Measurements from ENCODE around the gene CPSF3. TPM values are rescaled to one million over a fixed set of nuclear protein-coding genes. Genes with fewer than 3 reads are reported as not detected.

The CPSF3 gene
- total RNA-seq, 1 donor from 2014 or later: 24.9 TPM

DNA sequence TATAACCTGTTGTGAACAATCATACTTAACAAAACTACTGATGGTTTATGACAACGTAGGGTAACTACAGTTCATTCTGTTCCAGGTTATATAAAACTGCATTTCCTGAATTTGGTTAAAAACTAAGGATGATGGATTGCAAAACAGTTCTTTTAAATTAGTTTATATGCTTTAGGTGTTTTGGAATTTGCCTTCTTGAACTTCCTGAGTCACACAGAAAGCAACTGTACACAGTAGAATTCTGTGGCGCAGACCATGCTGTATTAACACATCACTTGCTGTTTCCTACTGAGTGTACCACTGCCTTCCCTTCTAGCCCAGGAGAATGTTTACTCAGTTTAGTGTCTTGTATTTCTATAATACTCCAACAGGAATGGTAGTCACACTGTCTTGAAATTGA is 19.5 kb upstream of the CPSF3 start:
- Mint-ChIP-seq H3K36me3 (ENCODE audit: low read depth) (peaks cover 20% of the 10 kb centered on the region), H3K4me1 (ENCODE audit: low read depth) (peaks cover 34% of the 10 kb centered on the region), H3K9me3 (ENCODE audit: low read depth) (no peaks in the 10 kb centered on the region), H3K4me3 (ENCODE audit: unreplicated experiment) (no peak overlapping the region), H3K27ac (ENCODE audit: unreplicated experiment) (no peak overlapping the region), H3K27me3 (ENCODE audit: low read depth) (no peaks in the 10 kb centered on the region)
- no peak for DNase-seq (ENCODE audit: low spot score)
- TF ChIP-seq, protein P1, sequence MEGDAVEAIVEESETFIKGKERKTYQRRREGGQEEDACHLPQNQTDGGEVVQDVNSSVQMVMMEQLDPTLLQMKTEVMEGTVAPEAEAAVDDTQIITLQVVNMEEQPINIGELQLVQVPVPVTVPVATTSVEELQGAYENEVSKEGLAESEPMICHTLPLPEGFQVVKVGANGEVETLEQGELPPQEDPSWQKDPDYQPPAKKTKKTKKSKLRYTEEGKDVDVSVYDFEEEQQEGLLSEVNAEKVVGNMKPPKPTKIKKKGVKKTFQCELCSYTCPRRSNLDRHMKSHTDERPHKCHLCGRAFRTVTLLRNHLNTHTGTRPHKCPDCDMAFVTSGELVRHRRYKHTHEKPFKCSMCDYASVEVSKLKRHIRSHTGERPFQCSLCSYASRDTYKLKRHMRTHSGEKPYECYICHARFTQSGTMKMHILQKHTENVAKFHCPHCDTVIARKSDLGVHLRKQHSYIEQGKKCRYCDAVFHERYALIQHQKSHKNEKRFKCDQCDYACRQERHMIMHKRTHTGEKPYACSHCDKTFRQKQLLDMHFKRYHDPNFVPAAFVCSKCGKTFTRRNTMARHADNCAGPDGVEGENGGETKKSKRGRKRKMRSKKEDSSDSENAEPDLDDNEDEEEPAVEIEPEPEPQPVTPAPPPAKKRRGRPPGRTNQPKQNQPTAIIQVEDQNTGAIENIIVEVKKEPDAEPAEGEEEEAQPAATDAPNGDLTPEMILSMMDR (IDR thresholded peaks at IDR 0.05): no peak

DNA sequence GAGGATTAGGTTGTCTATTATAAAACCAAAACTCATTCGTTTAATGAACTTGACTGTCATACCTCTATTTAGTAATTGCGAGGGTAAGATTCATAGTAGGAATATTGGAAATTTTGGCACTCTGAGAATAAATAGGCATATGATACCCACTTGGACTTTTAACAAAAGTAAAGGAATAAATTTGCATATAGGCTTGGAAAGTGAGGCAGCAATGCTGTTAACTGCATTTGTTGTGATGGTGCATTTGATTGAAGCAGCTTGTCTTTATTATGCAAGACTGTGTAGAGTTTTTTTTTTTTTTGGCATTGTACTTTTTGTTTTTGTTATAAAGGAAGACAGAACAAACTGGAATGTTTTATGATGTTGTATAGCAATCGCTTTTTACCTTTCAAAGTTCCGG is 19.0 kb upstream of the CPSF3 start:
- TF ChIP-seq, protein P1 (IDR thresholded peaks at IDR 0.05): no peak
- DNase-seq (ENCODE audit: low spot score): no peak
- Mint-ChIP-seq H3K4me1 (ENCODE audit: low read depth) (peaks cover 30% of the 10 kb centered on the region), H3K9me3 (ENCODE audit: low read depth) (no peaks in the 10 kb centered on the region), H3K4me3 (ENCODE audit: unreplicated experiment) (no peak overlapping the region), H3K27me3 (ENCODE audit: low read depth) (no peaks in the 10 kb centered on the region), H3K36me3 (ENCODE audit: low read depth) (peaks cover 20% of the 10 kb centered on the region), H3K27ac (ENCODE audit: unreplicated experiment) (no peak overlapping the region)

DNA sequence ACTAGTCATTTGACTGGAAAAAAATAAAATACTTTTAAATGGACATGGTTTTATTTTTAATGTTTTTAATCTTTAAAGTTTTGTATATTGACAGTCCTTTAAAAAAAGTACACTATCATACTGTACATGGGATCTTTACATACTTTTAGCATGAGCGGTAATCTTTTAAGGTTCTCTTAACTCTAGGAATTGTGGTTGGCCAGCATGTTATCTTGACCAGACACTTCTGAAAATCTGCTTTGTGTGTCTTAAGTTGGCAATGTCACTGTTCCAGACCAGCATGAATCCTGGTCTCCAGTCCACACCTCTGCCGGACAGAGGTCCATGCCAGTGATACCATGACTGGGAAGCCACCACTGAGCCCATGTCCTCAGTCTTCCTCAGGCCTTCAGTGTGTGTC is 17.8 kb upstream of the CPSF3 start:
- Mint-ChIP-seq H3K9me3 (ENCODE audit: low read depth) (no peaks in the 10 kb centered on the region), H3K36me3 (ENCODE audit: low read depth) (peaks cover 23% of the 10 kb centered on the region), H3K27me3 (ENCODE audit: low read depth) (no peaks in the 10 kb centered on the region), H3K27ac (ENCODE audit: unreplicated experiment) (peak overlapping the region; percentile 36), H3K4me1 (ENCODE audit: low read depth) (peaks cover 33% of the 10 kb centered on the region), H3K4me3 (ENCODE audit: unreplicated experiment) (no peak overlapping the region)
- TF ChIP-seq, protein P1 (IDR thresholded peaks at IDR 0.05): no peak
- no peak for DNase-seq (ENCODE audit: low spot score)

DNA sequence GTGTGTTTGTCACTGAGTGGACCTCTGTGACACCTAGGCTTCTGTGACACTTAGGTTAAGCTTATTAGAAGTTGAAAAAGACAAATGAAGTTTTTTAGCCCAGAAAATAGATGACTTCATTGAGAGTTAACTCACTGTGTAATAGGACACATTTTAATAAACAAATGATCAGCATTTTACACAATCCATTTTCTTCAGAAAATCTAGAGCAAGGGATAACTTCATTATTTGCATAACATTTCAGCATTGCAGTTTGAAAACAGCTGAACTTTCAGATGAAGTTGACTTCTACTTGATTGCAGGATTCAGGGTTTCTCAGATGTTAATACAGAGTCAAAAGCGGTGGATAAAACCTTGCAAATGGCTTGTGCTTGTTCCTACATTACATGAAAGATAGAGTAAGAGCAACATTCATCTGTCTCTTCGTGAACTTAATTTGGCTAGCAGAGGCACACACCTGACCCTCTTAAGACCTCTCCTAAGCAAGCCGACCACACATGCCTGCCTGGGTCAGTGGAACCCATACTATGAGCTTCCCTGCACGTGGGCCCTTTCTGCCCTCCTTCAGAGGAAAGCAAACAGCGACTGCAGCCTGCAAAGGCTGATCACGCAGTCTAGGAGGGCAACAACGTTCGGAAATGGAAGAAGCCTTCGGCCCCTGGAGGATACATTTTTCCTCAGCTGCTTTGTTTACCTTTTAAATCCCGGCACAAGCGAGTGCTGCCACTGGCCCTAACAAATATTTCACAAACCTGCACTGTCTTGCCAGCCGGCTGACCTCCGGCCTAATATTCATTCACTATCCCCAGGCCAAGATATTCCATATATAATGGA is 16.7 kb upstream of the CPSF3 start:
- Mint-ChIP-seq H3K4me3 (ENCODE audit: unreplicated experiment) (no peak overlapping the region), H3K36me3 (ENCODE audit: low read depth) (peaks cover 22% of the 10 kb centered on the region), H3K27me3 (ENCODE audit: low read depth) (no peaks in the 10 kb centered on the region), H3K4me1 (ENCODE audit: low read depth) (peaks cover 33% of the 10 kb centered on the region), H3K9me3 (ENCODE audit: low read depth) (no peaks in the 10 kb centered on the region), H3K27ac (ENCODE audit: unreplicated experiment) (no peak overlapping the region)
- TF ChIP-seq, protein P1 (IDR thresholded peaks at IDR 0.05): no peak
- DNase-seq (ENCODE audit: low spot score): no peak

DNA sequence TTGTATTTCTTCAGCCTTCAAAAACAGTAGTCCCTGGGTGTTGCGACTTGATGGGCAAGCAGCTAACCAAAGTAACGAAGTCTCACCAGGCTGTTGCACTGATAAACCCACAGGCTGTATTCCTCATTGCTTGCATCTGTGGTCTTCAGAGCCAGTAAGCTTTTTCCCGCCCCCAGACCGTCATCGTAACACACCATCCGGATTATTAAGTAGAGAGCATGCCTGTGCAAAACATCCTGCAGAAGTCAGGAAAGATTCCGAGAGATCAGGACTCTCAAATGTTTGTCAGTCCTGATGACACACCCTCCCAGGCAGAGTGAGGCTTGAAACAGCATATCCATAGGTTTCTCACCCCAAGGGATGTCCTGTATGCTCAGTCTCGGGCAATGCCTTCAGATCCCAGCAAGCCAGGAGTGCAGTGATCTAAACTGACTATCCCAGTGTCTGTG is 16.1 kb upstream of the CPSF3 start:
- Mint-ChIP-seq H3K4me3 (ENCODE audit: unreplicated experiment) (no peak overlapping the region), H3K4me1 (ENCODE audit: low read depth) (peaks cover 33% of the 10 kb centered on the region), H3K36me3 (ENCODE audit: low read depth) (peaks cover 26% of the 10 kb centered on the region)

More for the DNA sequence above, 16.1 kb upstream of the CPSF3 start:
- no peak overlapping the region for H3K27ac Mint-ChIP-seq (ENCODE audit: unreplicated experiment)
- no peaks in the 10 kb centered on the region for H3K9me3 Mint-ChIP-seq (ENCODE audit: low read depth)
- no peak for DNase-seq (ENCODE audit: low spot score)
- TF ChIP-seq, protein P1 (IDR thresholded peaks at IDR 0.05): no peak
- no peaks in the 10 kb centered on the region for H3K27me3 Mint-ChIP-seq (ENCODE audit: low read depth)

Data from chondrocyte (in vitro differentiated cells).